ENCODE measurements around the gene DLG1. TPM values are rescaled to one million over a fixed set of nuclear protein-coding genes. Genes with fewer than 3 reads are reported as not detected.

The DLG1 gene
- polyA plus RNA-seq, 3 donors: 84.9 to 90.7 (median 85.5) TPM

- peak; percentile 23 to 44 (median 26) for DNase-seq (ENCODE audit: low read depth in 3 of 3, low spot score in 2 of 3)
These were observed 111.4 kb downstream of the DLG1 start for GRCh38 chr3:197186887-197187588.

DNA sequence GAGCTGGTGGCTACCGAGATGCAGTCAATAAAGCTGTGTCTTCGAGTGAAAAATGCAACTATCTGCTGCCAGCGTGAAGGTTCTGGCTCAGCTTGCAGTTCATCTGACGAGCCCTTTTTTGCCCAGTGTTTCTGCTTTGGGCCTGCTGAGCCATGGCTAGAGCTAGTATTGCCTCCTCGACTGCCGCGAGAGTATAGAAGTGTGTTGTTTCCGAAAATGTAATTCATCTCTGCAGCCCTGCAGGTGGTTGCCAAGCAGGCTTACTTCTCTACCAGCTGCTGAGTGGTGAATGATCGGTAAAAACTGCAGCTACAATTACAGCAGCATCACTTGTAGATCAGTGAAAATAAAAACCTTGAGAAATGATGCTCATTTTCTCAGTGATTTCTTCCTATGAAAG lies 114.8 kb downstream of the DLG1 start:
- DNase-seq (ENCODE audit: low read depth in 3 of 3, low spot score in 2 of 3): no peak

- DNase-seq (ENCODE audit: low read depth in 3 of 3, low spot score in 2 of 3): no peak
These were observed 116.7 kb downstream of the DLG1 start for GRCh38 chr3:197181741-197182140.

DNA sequence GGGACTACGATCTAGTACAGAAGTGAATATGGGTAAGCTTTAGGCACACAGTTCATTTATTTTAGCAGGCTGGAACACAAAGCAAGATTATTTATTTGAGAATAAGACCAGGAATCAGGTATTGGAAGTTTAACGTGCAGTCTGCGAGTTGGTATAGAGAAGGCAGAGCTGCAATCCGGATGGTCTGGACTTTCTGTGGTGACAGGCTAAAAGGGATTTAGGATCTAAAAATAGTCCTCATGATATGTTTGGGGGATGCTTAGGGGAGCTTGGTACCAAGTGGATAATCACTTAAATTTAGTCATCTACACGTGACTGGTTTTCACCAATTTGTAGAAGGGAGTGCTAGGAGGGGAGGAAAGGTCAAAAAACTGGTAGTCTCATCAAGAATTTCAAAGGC lies 119.4 kb downstream of the DLG1 start:
- no peak for DNase-seq (ENCODE audit: low read depth in 3 of 3, low spot score in 2 of 3)

GRCh38 chr3:197175503-197175902 lies 122.9 kb downstream of the DLG1 start:
- no peak for DNase-seq (ENCODE audit: low read depth in 3 of 3, low spot score in 2 of 3)

DNA sequence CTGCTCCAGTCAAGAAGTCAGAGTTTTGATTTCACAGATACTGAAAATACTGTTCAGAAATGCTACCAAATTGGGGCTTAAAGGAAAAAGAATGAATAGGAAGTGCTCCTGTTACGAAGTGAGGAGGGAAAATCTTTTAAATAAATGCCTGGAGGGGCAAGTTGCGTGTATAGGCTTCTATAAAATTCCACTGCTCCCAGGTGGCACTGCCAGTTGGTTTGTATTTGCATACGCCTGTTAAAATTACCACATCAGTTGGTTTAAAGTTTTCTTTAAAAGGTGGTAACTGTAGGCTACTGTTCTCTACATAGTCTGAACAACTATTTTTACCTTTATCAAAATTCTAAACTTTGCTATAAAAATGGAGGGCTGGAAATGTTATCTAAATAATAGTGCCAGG lies 123.5 kb downstream of the DLG1 start:
- no peak for DNase-seq (ENCODE audit: low read depth in 3 of 3, low spot score in 2 of 3)

DNA sequence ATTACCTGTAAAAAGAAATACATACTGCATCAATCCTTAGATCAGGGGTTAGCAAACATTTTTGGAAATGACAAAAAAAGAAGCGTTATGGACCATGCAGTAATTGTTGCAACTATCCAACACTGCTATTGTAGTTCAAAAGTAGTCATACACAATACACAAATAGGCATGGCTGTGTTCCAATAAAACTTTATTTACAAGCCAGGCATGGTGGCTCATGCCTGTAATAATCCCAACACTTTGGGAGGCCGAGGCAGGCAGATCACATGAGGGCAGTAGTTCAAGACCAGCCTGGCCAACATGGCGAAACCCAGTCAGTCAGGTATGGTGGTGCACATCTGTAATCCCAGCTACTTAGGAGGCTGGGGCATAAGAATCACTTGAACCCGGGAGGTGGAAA lies 124.8 kb downstream of the DLG1 start:
- no peak for DNase-seq (ENCODE audit: low read depth in 3 of 3, low spot score in 2 of 3)

- no peak for DNase-seq (ENCODE audit: low read depth in 3 of 3, low spot score in 2 of 3)
These were observed 126.8 kb downstream of the DLG1 start for GRCh38 chr3:197171481-197172067.

GRCh38 chr3:197169028-197169427 lies 129.4 kb downstream of the DLG1 start:
- no peak for DNase-seq (ENCODE audit: low read depth in 3 of 3, low spot score in 2 of 3)

DNA sequence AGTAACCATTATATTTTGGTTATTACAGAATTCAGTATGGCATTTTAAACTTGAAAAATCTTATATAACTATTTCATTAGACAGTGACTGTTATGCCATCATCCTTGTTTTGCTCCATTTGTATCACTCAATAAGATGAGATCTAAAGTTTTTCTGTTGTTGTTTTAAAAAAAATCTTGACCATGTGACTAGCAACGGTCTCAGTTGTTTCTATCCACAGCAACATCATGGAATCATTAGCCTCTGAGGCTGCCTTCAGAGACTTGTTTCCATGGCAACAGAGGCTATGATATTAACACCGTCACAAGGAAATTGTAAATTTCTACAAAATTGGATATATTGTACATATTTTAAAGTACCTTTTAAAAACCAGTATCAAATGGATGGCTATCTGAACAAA lies 129.8 kb downstream of the DLG1 start:
- peak in 1 of 3 donors; percentile 7 for DNase-seq (ENCODE audit: low read depth in 3 of 3, low spot score in 2 of 3)

DNA sequence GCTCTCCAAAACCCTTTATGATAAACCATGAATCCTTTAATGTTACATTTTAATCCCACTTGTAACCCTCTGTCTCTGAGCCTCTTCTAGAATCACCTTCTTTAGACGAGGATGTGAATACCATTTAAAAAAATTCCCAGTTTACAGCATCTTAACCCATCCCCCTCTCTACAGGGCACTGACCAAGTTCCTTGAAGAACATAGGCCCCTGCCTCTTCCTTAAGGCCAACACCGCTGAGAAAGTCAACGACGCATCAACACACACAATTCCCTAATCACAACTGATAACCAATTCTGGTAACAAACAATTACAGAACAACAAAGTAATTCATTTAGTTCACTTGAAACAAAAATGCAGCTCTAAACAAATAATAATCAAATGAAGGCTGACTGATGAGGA lies 130.3 kb downstream of the DLG1 start:
- no peak for DNase-seq (ENCODE audit: low read depth in 3 of 3, low spot score in 2 of 3)

GRCh38 chr3:197167549-197167948 lies 130.9 kb downstream of the DLG1 start:
- DNase-seq (ENCODE audit: low read depth in 3 of 3, low spot score in 2 of 3): no peak

DNA sequence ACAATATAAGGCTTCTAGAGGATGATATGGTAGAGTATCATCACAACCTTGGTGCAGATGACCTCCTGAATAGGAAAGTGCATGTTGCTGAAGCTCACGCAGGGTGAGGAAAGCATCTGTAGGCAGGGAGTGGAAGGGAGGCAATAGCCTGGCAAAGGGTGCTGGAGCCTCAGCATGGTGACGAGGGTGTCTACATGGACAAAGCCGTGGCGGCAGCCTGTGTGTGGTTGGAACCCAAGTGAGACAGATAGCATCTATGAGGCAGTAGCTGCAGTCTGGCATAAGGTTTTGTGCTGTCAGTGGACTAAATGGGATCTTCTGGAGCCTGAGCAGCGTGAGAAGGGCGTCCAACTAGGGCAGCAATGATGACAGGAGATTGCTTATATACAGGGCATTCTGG lies 132.5 kb downstream of the DLG1 start:
- no peak for DNase-seq (ENCODE audit: low read depth in 3 of 3, low spot score in 2 of 3)

GRCh38 chr3:197155046-197155445 lies 143.4 kb downstream of the DLG1 start:
- DNase-seq (ENCODE audit: low read depth in 3 of 3, low spot score in 2 of 3): no peak

- DNase-seq (ENCODE audit: low read depth in 3 of 3, low spot score in 2 of 3): peak in 1 of 3 donors; percentile 23
These were observed 146.8 kb downstream of the DLG1 start for GRCh38 chr3:197151580-197151979.

DNA sequence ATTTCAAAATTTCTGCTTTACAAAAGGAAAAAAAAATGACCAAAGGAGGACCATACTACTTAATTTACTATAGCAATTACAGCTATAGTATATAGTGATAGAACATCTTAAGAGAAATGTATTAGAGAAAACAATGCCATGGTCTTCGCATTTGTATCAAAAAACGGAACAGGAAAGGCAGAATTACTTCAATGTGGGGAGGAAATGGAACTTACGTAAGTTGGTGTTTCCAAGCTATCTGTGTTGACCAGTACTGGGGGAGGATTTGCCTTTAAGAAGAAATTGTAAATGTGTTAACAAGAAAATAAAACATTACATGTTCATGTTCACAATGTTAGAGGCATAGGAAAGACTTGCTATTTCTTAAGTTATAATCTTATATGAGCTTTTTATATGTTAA lies 148.9 kb downstream of the DLG1 start:
- no peak for DNase-seq (ENCODE audit: low read depth in 3 of 3, low spot score in 2 of 3)

DNA sequence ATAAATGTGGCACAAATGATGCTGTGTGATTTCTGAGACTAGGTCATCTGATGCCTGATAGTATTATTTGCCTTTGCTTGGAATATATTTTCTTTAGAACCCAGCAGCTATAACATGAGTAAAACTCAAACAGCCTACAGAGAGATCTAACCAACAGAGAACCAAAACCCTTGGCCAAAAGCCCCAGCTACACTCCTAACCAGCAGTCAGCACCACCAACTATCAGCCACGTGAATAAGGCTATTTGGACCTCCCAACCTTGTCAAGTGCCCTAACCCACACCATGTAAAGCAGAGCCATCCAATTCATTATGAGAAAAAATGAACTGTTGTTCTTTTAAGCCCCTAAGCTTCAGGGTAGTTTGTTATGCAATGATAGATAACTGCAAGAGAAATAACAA lies 154.2 kb downstream of the DLG1 start:
- no peak for DNase-seq (ENCODE audit: low read depth in 3 of 3, low spot score in 2 of 3)

DNA sequence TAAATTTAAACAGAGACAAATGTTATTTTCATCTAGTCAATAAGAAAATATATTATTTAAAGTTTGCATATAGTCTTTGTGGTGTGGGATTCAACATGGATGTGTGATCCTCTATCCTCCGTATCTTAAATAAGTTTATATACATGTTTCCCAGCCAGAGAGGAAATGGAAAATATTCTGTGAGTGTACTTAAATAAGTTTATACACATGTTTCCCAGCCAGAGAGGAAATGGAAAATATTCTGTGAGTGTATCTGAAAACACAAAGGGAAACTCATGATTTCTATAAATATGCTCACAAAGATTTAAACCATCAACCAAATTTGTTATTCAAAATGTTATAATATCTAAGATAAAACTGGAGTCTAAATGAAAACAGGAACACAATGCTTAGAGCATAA lies 158.8 kb downstream of the DLG1 start:
- DNase-seq (ENCODE audit: low read depth in 3 of 3, low spot score in 2 of 3): no peak

DNA sequence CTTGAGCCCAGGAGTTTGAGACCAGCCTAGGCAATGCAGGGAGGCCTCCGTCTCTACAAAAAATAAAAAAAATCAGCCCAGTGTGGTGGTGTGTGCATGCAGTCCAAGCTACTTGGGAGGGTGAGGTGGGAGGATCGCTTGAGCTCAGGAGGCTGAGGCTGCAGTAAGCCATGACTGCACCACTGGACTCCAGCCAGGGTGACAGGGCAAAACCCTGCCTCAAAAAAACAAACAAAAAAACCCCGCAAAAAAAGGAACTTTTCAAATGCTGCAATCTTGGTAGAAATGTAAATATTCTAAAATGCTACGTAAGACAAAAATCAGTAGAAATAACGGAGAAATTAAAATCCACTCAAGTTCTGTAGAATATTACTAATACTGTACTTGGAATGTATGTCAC lies 160.7 kb downstream of the DLG1 start:
- no peak for DNase-seq (ENCODE audit: low read depth in 3 of 3, low spot score in 2 of 3)

DNA sequence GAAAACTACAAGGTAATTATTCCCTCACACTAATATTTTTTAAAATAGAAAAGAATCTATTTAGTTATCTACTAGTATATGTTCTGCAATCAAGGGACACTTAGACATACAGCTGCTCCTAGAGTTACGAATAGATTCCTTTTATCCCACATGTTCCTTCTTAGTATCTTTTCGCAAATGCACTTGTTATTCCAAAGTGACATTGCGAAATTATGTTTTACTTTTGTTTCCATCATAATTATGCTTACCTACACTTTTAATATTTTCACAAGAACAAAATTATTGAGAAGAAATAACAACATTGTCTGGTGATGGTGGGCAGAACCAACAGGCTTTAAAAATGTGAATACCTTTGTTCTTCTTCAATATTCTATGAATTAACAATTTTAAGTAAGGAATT lies 161.7 kb downstream of the DLG1 start:
- no peak for DNase-seq (ENCODE audit: low read depth in 3 of 3, low spot score in 2 of 3)

GRCh38 chr3:197135212-197135611 lies 163.2 kb downstream of the DLG1 start:
- no peak for DNase-seq (ENCODE audit: low read depth in 3 of 3, low spot score in 2 of 3)

DNA sequence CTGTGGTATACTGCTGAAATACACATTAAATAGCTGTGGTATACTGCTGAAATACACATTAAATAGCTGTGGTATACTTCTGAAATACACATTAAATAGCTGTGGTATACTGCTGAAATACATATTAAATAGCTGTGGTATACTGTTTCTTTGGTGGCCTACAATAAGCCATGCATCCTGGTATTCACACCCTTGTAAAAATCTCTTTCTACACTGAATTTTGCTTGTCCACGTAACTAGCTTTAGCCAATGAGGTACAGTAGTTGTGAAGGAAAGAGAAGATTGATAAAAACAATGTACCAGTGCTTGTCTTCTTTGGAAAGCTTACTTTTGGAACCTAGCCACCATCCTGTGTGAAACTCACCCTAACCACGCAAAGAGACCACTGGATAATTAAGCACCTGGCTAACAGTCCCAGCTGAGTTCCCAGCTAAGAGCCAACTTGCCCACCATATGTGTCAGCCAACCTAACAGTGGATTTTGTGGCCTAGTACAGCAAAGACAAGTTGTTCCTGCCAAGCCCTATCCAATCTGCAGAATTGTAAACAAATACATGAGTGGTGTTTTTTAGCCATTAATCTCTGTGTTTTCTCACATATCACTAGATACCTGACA lies 165.4 kb downstream of the DLG1 start:
- no peak for DNase-seq (ENCODE audit: low read depth in 3 of 3, low spot score in 2 of 3)
